WTC11 (cell line): Measurements from ENCODE around the gene SPOCK1.

Experiments used
- NR2C2 ChIP-seq: sonication (generic); formaldehyde crosslinking; IDR thresholded peaks from 2 replicates; pipeline ENCODE4 v1.8.0; 2022; ENCODE audit warnings: mild to moderate bottlenecking, missing genetic modification reagents
- PRRX2 ChIP-seq: fragments of 250-450 bp; sonication (Bioruptor Pico); IDR thresholded peaks from 2 replicates; pipeline ENCODE4 v1.8.0; 2021; ENCODE audit warnings: mild to moderate bottlenecking
- SMAD3 ChIP-seq: sonication (generic); formaldehyde crosslinking; IDR thresholded peaks from 2 replicates; pipeline ENCODE4 v1.8.0; 2022; ENCODE audit warnings: missing genetic modification reagents, mild to moderate bottlenecking, borderline replicate concordance
- TF ChIP-seq, protein P1 (sequence below): fragments of 200-600 bp; IDR thresholded peaks from 2 replicates; pipeline ENCODE4 v1.8.0; 2022; ENCODE audit warnings: antibody characterized with exemption
- TF ChIP-seq, protein P2 (sequence below): fragments of 250-450 bp; sonication (Bioruptor Pico); IDR thresholded peaks from 2 replicates; pipeline ENCODE4 v1.9.0; 2021; ENCODE audit warnings: mild to moderate bottlenecking
- TF ChIP-seq, protein P3 (sequence below): sonication (generic); formaldehyde crosslinking; conservative IDR thresholded peaks from 2 replicates; pipeline ENCODE4 v1.8.1; 2022; ENCODE audit warnings: mild to moderate bottlenecking, missing genetic modification reagents
- TF ChIP-seq, protein P4 (sequence below): sonication (generic); formaldehyde crosslinking; IDR thresholded peaks from 2 replicates; pipeline ENCODE4 v1.8.1; 2023; ENCODE audit warnings: mild to moderate bottlenecking, moderate library complexity, missing genetic modification reagents
- TF ChIP-seq, protein P5 (sequence below): sonication (generic); formaldehyde crosslinking; IDR thresholded peaks from 2 replicates; pipeline ENCODE4 v1.8.0; 2022; ENCODE audit warnings: mild to moderate bottlenecking, missing genetic modification reagents
- TF ChIP-seq, protein P6 (sequence below): sonication (generic); formaldehyde crosslinking; IDR thresholded peaks from 2 replicates; pipeline ENCODE4 v1.8.0; 2022; ENCODE audit warnings: mild to moderate bottlenecking, missing genetic modification reagents

DNA sequence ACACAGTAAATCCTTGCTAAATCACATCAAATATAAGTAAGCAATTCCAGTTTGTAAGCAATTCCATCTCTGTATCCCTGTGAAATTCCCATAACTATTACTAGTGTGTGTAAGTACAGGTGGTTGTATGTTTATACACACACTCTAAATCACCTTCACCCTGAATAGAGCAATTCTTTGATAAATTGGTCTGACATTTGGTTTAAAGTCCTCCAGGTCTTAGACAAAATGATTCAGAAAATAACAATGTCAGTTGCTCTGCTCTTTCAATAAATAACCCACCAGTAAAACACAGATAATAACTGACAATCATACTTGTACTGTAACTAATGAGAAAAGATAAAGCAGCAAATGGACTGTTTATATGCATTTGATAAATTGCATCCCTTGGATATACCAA lies 226.3 kb downstream of the SPOCK1 start:
- TF ChIP-seq, protein P1, sequence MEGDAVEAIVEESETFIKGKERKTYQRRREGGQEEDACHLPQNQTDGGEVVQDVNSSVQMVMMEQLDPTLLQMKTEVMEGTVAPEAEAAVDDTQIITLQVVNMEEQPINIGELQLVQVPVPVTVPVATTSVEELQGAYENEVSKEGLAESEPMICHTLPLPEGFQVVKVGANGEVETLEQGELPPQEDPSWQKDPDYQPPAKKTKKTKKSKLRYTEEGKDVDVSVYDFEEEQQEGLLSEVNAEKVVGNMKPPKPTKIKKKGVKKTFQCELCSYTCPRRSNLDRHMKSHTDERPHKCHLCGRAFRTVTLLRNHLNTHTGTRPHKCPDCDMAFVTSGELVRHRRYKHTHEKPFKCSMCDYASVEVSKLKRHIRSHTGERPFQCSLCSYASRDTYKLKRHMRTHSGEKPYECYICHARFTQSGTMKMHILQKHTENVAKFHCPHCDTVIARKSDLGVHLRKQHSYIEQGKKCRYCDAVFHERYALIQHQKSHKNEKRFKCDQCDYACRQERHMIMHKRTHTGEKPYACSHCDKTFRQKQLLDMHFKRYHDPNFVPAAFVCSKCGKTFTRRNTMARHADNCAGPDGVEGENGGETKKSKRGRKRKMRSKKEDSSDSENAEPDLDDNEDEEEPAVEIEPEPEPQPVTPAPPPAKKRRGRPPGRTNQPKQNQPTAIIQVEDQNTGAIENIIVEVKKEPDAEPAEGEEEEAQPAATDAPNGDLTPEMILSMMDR = no peak
- TF ChIP-seq, protein P2, sequence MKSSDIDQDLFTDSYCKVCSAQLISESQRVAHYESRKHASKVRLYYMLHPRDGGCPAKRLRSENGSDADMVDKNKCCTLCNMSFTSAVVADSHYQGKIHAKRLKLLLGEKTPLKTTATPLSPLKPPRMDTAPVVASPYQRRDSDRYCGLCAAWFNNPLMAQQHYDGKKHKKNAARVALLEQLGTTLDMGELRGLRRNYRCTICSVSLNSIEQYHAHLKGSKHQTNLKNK = no peak
- TF ChIP-seq, protein P3, sequence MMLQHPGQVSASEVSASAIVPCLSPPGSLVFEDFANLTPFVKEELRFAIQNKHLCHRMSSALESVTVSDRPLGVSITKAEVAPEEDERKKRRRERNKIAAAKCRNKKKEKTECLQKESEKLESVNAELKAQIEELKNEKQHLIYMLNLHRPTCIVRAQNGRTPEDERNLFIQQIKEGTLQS = no peak
- TF ChIP-seq, protein P4, sequence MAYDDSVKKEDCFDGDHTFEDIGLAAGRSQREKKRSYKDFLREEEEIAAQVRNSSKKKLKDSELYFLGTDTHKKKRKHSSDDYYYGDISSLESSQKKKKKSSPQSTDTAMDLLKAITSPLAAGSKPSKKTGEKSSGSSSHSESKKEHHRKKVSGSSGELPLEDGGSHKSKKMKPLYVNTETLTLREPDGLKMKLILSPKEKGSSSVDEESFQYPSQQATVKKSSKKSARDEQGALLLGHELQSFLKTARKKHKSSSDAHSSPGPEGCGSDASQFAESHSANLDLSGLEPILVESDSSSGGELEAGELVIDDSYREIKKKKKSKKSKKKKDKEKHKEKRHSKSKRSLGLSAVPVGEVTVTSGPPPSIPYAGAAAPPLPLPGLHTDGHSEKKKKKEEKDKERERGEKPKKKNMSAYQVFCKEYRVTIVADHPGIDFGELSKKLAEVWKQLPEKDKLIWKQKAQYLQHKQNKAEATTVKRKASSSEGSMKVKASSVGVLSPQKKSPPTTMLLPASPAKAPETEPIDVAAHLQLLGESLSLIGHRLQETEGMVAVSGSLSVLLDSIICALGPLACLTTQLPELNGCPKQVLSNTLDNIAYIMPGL (CRISPR knock-in tag) = no peak
- TF ChIP-seq, protein P5, sequence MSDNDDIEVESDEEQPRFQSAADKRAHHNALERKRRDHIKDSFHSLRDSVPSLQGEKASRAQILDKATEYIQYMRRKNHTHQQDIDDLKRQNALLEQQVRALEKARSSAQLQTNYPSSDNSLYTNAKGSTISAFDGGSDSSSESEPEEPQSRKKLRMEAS (CRISPR knock-in tag) = no peak
- TF ChIP-seq, protein P6, sequence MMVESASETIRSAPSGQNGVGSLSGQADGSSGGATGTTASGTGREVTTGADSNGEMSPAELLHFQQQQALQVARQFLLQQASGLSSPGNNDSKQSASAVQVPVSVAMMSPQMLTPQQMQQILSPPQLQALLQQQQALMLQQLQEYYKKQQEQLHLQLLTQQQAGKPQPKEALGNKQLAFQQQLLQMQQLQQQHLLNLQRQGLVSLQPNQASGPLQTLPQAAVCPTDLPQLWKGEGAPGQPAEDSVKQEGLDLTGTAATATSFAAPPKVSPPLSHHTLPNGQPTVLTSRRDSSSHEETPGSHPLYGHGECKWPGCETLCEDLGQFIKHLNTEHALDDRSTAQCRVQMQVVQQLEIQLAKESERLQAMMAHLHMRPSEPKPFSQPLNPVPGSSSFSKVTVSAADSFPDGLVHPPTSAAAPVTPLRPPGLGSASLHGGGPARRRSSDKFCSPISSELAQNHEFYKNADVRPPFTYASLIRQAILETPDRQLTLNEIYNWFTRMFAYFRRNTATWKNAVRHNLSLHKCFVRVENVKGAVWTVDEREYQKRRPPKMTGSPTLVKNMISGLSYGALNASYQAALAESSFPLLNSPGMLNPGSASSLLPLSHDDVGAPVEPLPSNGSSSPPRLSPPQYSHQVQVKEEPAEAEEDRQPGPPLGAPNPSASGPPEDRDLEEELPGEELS = no peak
- no peak for TF ChIP-seq NR2C2 (CRISPR knock-in tag)
- TF ChIP-seq SMAD3 = no peak
- TF ChIP-seq PRRX2 (CRISPR knock-in tag) = no peak
